H1 (cell line): Measurements from ENCODE around the gene CMIP. TPM values are rescaled to one million over a fixed set of nuclear protein-coding genes. Genes with fewer than 3 reads are reported as not detected.

Experiments used
- CTCF ChIA-PET: fragments of 300-600 bp; sonication (Branson Sonifier 250); formaldehyde crosslinking; loops from one replicate; lab custom pipeline; 2021; ENCODE audit not compliant: partially characterized antibody; lab: Charles Lee
- POLR2A ChIA-PET: fragments of 300-600 bp; sonication (Branson Sonifier 250); formaldehyde crosslinking; loops from one replicate; lab custom pipeline; 2021; ENCODE audit warnings: inconsistent platforms; ENCODE audit not compliant: partially characterized antibody; lab: Charles Lee
- DNase-seq, 2 experiments: peaks; one replicate each; pipeline versions ENCODE4 v3.0.0 to v3.0.0-alpha.2; 2010 to 2022; ENCODE audit warnings: low spot score in 2 of 2, low read depth in 1 of 2, mixed read lengths in 1 of 2
- FAIRE-seq: peaks from 2 replicates; lab custom pipeline; 2011; peaks lifted over from hg19 to GRCh38; lab: Jason Lieb, UNC
- H2AFZ ChIP-seq: 2 replicates; pipeline ENCODE4 v1.8.1; 2012; ENCODE audit warnings: low read length, inconsistent platforms
- H2AK5ac ChIP-seq: 2 replicates; pipeline ENCODE4 v1.6.1; 2013; ENCODE audit warnings: low read depth, low read length
- H2BK120ac ChIP-seq: replicated peaks from 2 replicates; pipeline ENCODE3; 2013; ENCODE audit warnings: low read depth, low read length, inconsistent platforms
- H2BK12ac ChIP-seq: 2 replicates; pipeline ENCODE4 v1.6.1; 2013; ENCODE audit warnings: low read depth, low read length
- H2BK15ac ChIP-seq: 2 replicates; pipeline ENCODE4 v1.6.1; 2013; ENCODE audit warnings: low read length
- H2BK20ac ChIP-seq: 2 replicates; pipeline ENCODE4 v1.6.1; 2013; ENCODE audit warnings: low read length
- H2BK5ac ChIP-seq: 2 replicates; pipeline ENCODE4 v1.6.1; 2013; ENCODE audit warnings: low read depth, low read length
- H3K14ac ChIP-seq: 2 replicates; pipeline ENCODE4 v1.6.1; 2013; ENCODE audit warnings: inconsistent platforms; ENCODE audit not compliant: insufficient read length
- H3K18ac ChIP-seq: 2 replicates; pipeline ENCODE4 v1.6.1; 2013; ENCODE audit warnings: low read length; ENCODE audit errors: extremely low read depth
- H3K23ac ChIP-seq: 2 replicates; pipeline ENCODE4 v1.6.1; 2013; ENCODE audit warnings: inconsistent platforms; ENCODE audit not compliant: insufficient read length
- H3K23me2 ChIP-seq: 2 replicates; pipeline ENCODE4 v1.6.1; 2013; ENCODE audit warnings: low read depth, low read length
- H3K27ac ChIP-seq: 2 replicates; pipeline ENCODE4 v1.6.1; 2011; ENCODE audit warnings: low read depth, low read length, inconsistent platforms
- H3K27me3 ChIP-seq, 4 experiments: replicated peaks in 1 of 4; 1 replicate in 1 of 4; 2 replicates in 3 of 4; pipeline versions ENCODE4 v1.6.1 to v1.8.1; 2011 to 2013; ENCODE audit warnings: low read length in 3 of 4, mild to moderate bottlenecking in 3 of 4, inconsistent platforms in 2 of 4, mixed read lengths in 2 of 4, moderate library complexity in 1 of 4; ENCODE audit not compliant: control insufficient read depth in 3 of 4, insufficient read depth in 3 of 4; ENCODE audit errors: extremely low read depth in 1 of 4
- H3K36me3 ChIP-seq, 4 experiments: 2 replicates each; pipeline versions ENCODE4 v1.6.1 to v1.8.1; 2011 to 2013; ENCODE audit warnings: mild to moderate bottlenecking in 4 of 4, low read length in 3 of 4, moderate library complexity in 2 of 4, control low read depth in 1 of 4, inconsistent platforms in 1 of 4; ENCODE audit not compliant: insufficient read depth in 4 of 4, control insufficient read depth in 2 of 4
- H3K4ac ChIP-seq: replicated peaks from 2 replicates; pipeline ENCODE3; 2013; ENCODE audit warnings: low read length, low read depth, mixed read lengths, inconsistent platforms; ENCODE audit not compliant: insufficient read length
- H3K4me1 ChIP-seq, 4 experiments: replicated peaks in 1 of 4; 1 replicate in 1 of 4; 2 replicates in 3 of 4; pipeline versions ENCODE4 v1.6.1 to v1.8.1; 2011 to 2013; ENCODE audit warnings: low read length in 3 of 4, inconsistent platforms in 2 of 4, mixed read lengths in 1 of 4; ENCODE audit not compliant: insufficient read depth in 4 of 4, control insufficient read depth in 3 of 4
- H3K4me2 ChIP-seq, 2 experiments: 2 replicates each; pipeline versions ENCODE4 v1.6.1 to v1.8.1; 2011 to 2013; ENCODE audit warnings: low read depth in 2 of 2, low read length in 2 of 2, control low read depth in 1 of 2, inconsistent platforms in 1 of 2, mild to moderate bottlenecking in 1 of 2; ENCODE audit not compliant: insufficient read depth in 1 of 2
- H3K4me3 ChIP-seq, 4 experiments: fragments of 200-600, 300-600 bp in 1 of 4; sonication (generic), shearing (Covaris generic), sonication (Bioruptor Twin) in 1 of 4; 2 replicates each; pipeline versions ENCODE4 v1.5.1 to v1.8.1; 2011 to 2016; ENCODE audit warnings: low read length in 4 of 4, low read depth in 3 of 4, control low read depth in 2 of 4, inconsistent platforms in 2 of 4, mild to moderate bottlenecking in 2 of 4, mixed read lengths in 1 of 4, moderate library complexity in 1 of 4; ENCODE audit not compliant: insufficient read depth in 2 of 4; ENCODE audit errors: extremely low read depth in 1 of 4
- H3K56ac ChIP-seq: replicated peaks from 2 replicates; pipeline ENCODE3; 2013; ENCODE audit warnings: low read depth, mild to moderate bottlenecking, mixed read lengths, low read length, inconsistent platforms; ENCODE audit not compliant: insufficient read length
- H3K79me1 ChIP-seq: 2 replicates; pipeline ENCODE4 v1.6.1; 2013; ENCODE audit warnings: low read depth, low read length, control low read depth
- H3K79me2 ChIP-seq, 2 experiments: 2 replicates each; pipeline versions ENCODE4 v1.6.1 to v1.8.1; 2012 to 2013; ENCODE audit warnings: low read length in 2 of 2, mild to moderate bottlenecking in 2 of 2, inconsistent platforms in 1 of 2; ENCODE audit not compliant: insufficient read depth in 2 of 2, control insufficient read depth in 1 of 2
- H3K9ac ChIP-seq, 4 experiments: replicated peaks in 1 of 4; 1 replicate in 1 of 4; 2 replicates in 3 of 4; pipeline versions ENCODE4 v1.6.1 to v1.8.1; 2011 to 2013; ENCODE audit warnings: low read depth in 3 of 4, low read length in 3 of 4, control low read depth in 2 of 4, mild to moderate bottlenecking in 2 of 4, moderate library complexity in 2 of 4, inconsistent platforms in 1 of 4; ENCODE audit errors: extremely low read depth in 1 of 4
- H3K9me3 ChIP-seq, 2 experiments: 2 replicates each; pipeline versions ENCODE4 v1.6.1 to v1.8.1; 2012 to 2013; ENCODE audit warnings: mild to moderate bottlenecking in 2 of 2, moderate library complexity in 2 of 2, control low read depth in 1 of 2, inconsistent platforms in 1 of 2, low read depth in 1 of 2, low read length in 1 of 2, mixed read lengths in 1 of 2; ENCODE audit not compliant: insufficient read depth in 2 of 2
- H4K20me1 ChIP-seq, 2 experiments: replicated peaks in 1 of 2; 2 replicates each; pipeline versions ENCODE3 to v1.8.1; 2011 to 2013; ENCODE audit warnings: inconsistent platforms in 2 of 2, low read length in 2 of 2, mild to moderate bottlenecking in 1 of 2; ENCODE audit not compliant: insufficient read depth in 2 of 2, control insufficient read depth in 1 of 2
- H4K5ac ChIP-seq: 2 replicates; pipeline ENCODE4 v1.6.1; 2013; ENCODE audit warnings: low read length, low read depth, mixed read lengths, inconsistent platforms; ENCODE audit not compliant: insufficient read length
- H4K8ac ChIP-seq: 2 replicates; pipeline ENCODE4 v1.8.0; 2013; ENCODE audit warnings: mild to moderate bottlenecking, moderate library complexity, low read length, inconsistent platforms; ENCODE audit not compliant: insufficient read depth; ENCODE audit errors: extremely low read depth
- H4K91ac ChIP-seq: replicated peaks from 2 replicates; pipeline ENCODE3; 2013; ENCODE audit warnings: low read length, mixed read lengths, inconsistent platforms; ENCODE audit not compliant: insufficient read length
- MAX ChIP-seq: IDR thresholded peaks from 2 replicates; pipeline ENCODE4 v1.6.1; 2012; ENCODE audit warnings: inconsistent platforms
- POLR2A ChIP-seq, 2 experiments: IDR thresholded peaks; 1 replicate in 1 of 2; 2 replicates in 1 of 2; pipeline ENCODE4 v1.6.1; 2011; ENCODE audit warnings: low read depth in 2 of 2, low read length in 2 of 2, mild to moderate bottlenecking in 2 of 2; ENCODE audit errors: control extremely low read depth in 1 of 2
- SP4 ChIP-seq: IDR thresholded peaks from 2 replicates; pipeline ENCODE4 v1.6.1; 2012; ENCODE audit warnings: low read length, inconsistent platforms
- WGBS, 2 experiments: shearing (Covaris generic) in 1 of 2; methylation state at CpG; one replicate each; pipeline versions ENCODE4 v1.1.6 to v1.1.7; 2013 to 2015; ENCODE audit warnings: low lambda C conversion rate in 2 of 2, mixed read lengths in 2 of 2, inconsistent platforms in 1 of 2, low coverage in 1 of 2, missing lambda C conversion rate in 1 of 2; ENCODE audit not compliant: insufficient replicate concordance in 2 of 2, insufficient coverage in 1 of 2, insufficient read length in 1 of 2; ENCODE audit errors: extremely low coverage in 1 of 2, missing lambda C conversion rate in 1 of 2; 5-methylcytosine and 5-hydroxymethylcytosine counted together
- polyA plus RNA-seq, 7 experiments: library from polyadenylated mRNA; depleted of rRNA in 3 of 7; stranded (reverse) in 5 of 7; unstranded in 2 of 7; fragments of >200 nt in 5 of 7; fragments of 200-250 nt in 2 of 7; gene quantifications; 1 replicate in 5 of 7; 2 replicates in 1 of 7; 4 replicates in 1 of 7; pipeline versions ENCODE4 v1.2.1 to v1.2.3, GENCODE V29; 2011 to 2013; ENCODE audit warnings: missing spikeins in 2 of 7, mixed read lengths in 2 of 7
- total RNA-seq: library from RNA; stranded (reverse); fragmentation: NEBNext Ultra II Directional; extraction: Animal tissue kit (Norgen Biotek cat#: 25700); gene quantifications from 2 replicates; pipeline ENCODE4 v1.2.1, GENCODE V29; 2021

Gene CMIP
- total and polyA plus RNA-seq, 2 of the 8 experiments (the other 6 are each of a cell fraction or from before 2014, with no cell fraction given), result 7.9 to 53.2 TPM

GRCh38 chr16:81567087-81567486, 122.5 kb downstream of the CMIP start:
- H3K79me2 ChIP-seq, result peaks cover 0 to 77% of the 10 kb centered on the region in 2 experiments; a peak in 2 of 4 replicates
- no peak overlapping the region for H3K56ac ChIP-seq
- ChIA-PET POLR2A (interaction anchor here (1.0 kb wide), 1 partner anchor 11 kb away, joined by 3 read pairs; no protein-coding TSS in a partner anchor), CTCF (interaction anchor here (1.1 to 2.2 kb wide), 2 partner anchors 24 to 147 kb away, joined by 3 to 5 read pairs; no protein-coding TSS in a partner anchor)
- no peak overlapping the region for H2BK5ac ChIP-seq
- H3K9ac ChIP-seq, result no peak overlapping the region
- H3K79me1 ChIP-seq, result peaks cover 37% of the 10 kb centered on the region
- 93% methylated on average over 13 of the region's 13 CpGs; no CpG with 5 or more reads in 1 of the 2 experiments for WGBS, 2 experiments
- no peak overlapping the region for H3K4ac ChIP-seq
- no peak overlapping the region for H2BK120ac ChIP-seq
- H4K20me1 ChIP-seq, result peaks cover 17 to 52% of the 10 kb centered on the region in 2 experiments
- H3K27ac ChIP-seq, result no peak overlapping the region
- no peak for TF ChIP-seq POLR2A (IDR thresholded peaks at IDR 0.05; ENCODE audit: control extremely low read depth in 1 of 2, low read depth in 2 of 2, low read length in 2 of 2)
- TF ChIP-seq MAX, result no peak
- TF ChIP-seq SP4, result no peak
- H3K4me1 ChIP-seq, result peaks cover 0 to 11% (median 4%) of the 10 kb centered on the region in 4 experiments; a peak in 5 of 7 replicates
- no peak overlapping the region for H2BK20ac ChIP-seq
- H4K8ac ChIP-seq, result no peak overlapping the region
- H3K36me3 ChIP-seq, result no peaks in the 10 kb centered on the region
- FAIRE-seq (no peak), DNase-seq (no peak)
- no peak overlapping the region for H4K91ac ChIP-seq
- no peak overlapping the region for H3K4me3 ChIP-seq
- H3K4me2 ChIP-seq, result no peak overlapping the region
- H4K5ac ChIP-seq, result no peak overlapping the region
- H3K9me3 ChIP-seq, result no peaks in the 10 kb centered on the region
- no peak overlapping the region for H3K14ac ChIP-seq
- no peak overlapping the region for H2BK12ac ChIP-seq
- H3K18ac ChIP-seq, result no peak overlapping the region
- H2AK5ac ChIP-seq, result no peak overlapping the region
- no peak overlapping the region for H2AFZ ChIP-seq
- no peaks in the 10 kb centered on the region for H3K23me2 ChIP-seq
- H3K27me3 ChIP-seq, result no peaks in the 10 kb centered on the region
- H3K23ac ChIP-seq, result no peak overlapping the region
- H2BK15ac ChIP-seq, result no peak overlapping the region
